ENCODE data around the gene RNF38.

- TF ChIP-seq EZH2phosphoT487 (IDR thresholded peaks at IDR 0.05; ENCODE audit: borderline replicate concordance, low read depth), result no peak
- no peak for TF ChIP-seq POLR2AphosphoS5 (IDR thresholded peaks at IDR 0.05; ENCODE audit: low read depth, low read length)
- TF ChIP-seq, protein P1, sequence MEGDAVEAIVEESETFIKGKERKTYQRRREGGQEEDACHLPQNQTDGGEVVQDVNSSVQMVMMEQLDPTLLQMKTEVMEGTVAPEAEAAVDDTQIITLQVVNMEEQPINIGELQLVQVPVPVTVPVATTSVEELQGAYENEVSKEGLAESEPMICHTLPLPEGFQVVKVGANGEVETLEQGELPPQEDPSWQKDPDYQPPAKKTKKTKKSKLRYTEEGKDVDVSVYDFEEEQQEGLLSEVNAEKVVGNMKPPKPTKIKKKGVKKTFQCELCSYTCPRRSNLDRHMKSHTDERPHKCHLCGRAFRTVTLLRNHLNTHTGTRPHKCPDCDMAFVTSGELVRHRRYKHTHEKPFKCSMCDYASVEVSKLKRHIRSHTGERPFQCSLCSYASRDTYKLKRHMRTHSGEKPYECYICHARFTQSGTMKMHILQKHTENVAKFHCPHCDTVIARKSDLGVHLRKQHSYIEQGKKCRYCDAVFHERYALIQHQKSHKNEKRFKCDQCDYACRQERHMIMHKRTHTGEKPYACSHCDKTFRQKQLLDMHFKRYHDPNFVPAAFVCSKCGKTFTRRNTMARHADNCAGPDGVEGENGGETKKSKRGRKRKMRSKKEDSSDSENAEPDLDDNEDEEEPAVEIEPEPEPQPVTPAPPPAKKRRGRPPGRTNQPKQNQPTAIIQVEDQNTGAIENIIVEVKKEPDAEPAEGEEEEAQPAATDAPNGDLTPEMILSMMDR (IDR thresholded peaks at IDR 0.05), result no peak
These were observed 7.6 kb downstream of the RNF38 start for GRCh38 chr9:36392489-36392888.
